GM19351 (cell line): ENCODE results near the gene AKT2.

Experiments used
- ATAC-seq: cut with Tn5 transposase; IDR thresholded peaks from one replicate; pipeline ENCODE4 v1.9.1; 2021; ENCODE audit warnings: mild to moderate bottlenecking, moderate library complexity; ENCODE audit not compliant: unreplicated experiment

AKT2 gene

GRCh38 chr19:40238775-40239174, 46.4 kb downstream of the AKT2 start:
- no peak for ATAC-seq

GRCh38 chr19:40237791-40238190, 47.4 kb downstream of the AKT2 start:
- no peak for ATAC-seq

GRCh38 chr19:40236366-40236765, 48.8 kb downstream of the AKT2 start:
- ATAC-seq = no peak

- no peak for ATAC-seq
Measured at GRCh38 chr19:40236026-40236355, 49.2 kb downstream of the AKT2 start.

GRCh38 chr19:40235238-40236025, 49.7 kb downstream of the AKT2 start:
- ATAC-seq = no peak

- ATAC-seq = no peak
Measured at GRCh38 chr19:40234429-40235237, 50.5 kb downstream of the AKT2 start.

GRCh38 chr19:40233811-40234389, 51.2 kb downstream of the AKT2 start:
- ATAC-seq = no peak

- no peak for ATAC-seq
Measured at GRCh38 chr19:40232949-40233810, 52.0 kb downstream of the AKT2 start.

- no peak for ATAC-seq
Measured at GRCh38 chr19:40232479-40232878, 52.7 kb downstream of the AKT2 start.

GRCh38 chr19:40231544-40232424, 53.4 kb downstream of the AKT2 start:
- no peak for ATAC-seq

GRCh38 chr19:40231057-40231456, 54.1 kb downstream of the AKT2 start:
- ATAC-seq = no peak

- ATAC-seq = no peak
Measured at GRCh38 chr19:40229926-40230417, 55.2 kb downstream of the AKT2 start.

- no peak for ATAC-seq
Measured at GRCh38 chr19:40229484-40229883, 55.7 kb downstream of the AKT2 start.

GRCh38 chr19:40228863-40229262, 56.3 kb downstream of the AKT2 start:
- ATAC-seq = no peak

GRCh38 chr19:40228346-40228745, 56.8 kb downstream of the AKT2 start:
- ATAC-seq = no peak

GRCh38 chr19:40225440-40226305, 59.5 kb downstream of the AKT2 start:
- no peak for ATAC-seq

GRCh38 chr19:40224342-40225150, 60.6 kb downstream of the AKT2 start:
- ATAC-seq = no peak
